Coronary artery (tissue), 2 donors: Measurements from ENCODE around the gene PCSK5.
"Not testable (repeated sequence)": the region's sequence is repeated elsewhere in the genome, so short reads cannot be mapped to it uniquely, and the experiment has no call there.

Experiments
- DNase-seq: peaks from one replicate; pipeline ENCODE4 v3.0.0-alpha.2; 2017; ENCODE audit warnings: low spot score
- H3K27ac ChIP-seq, 2 donors: fragments of 200-600 bp; sonication (generic); one replicate each; pipeline ENCODE4 v1.5.1; 2016 to 2019
- H3K4me3 ChIP-seq: fragments of 200-600 bp; sonication (generic); 2 replicates; pipeline ENCODE4 v1.5.1; 2016; ENCODE audit warnings: mild to moderate bottlenecking, moderate library complexity
- TF ChIP-seq, protein P1 (sequence below): fragments of 200-600 bp; sonication (generic); IDR thresholded peaks from one replicate; pipeline ENCODE4 v1.5.1; 2019; ENCODE audit warnings: antibody characterized with exemption

Gene PCSK5

GRCh38 chr9:75894566-75894965 is 4.1 kb downstream of the PCSK5 start:
- Histone ChIP-seq H3K4me3 (no peak overlapping the region), H3K27ac (no peak overlapping the region)
- TF ChIP-seq, protein P1, sequence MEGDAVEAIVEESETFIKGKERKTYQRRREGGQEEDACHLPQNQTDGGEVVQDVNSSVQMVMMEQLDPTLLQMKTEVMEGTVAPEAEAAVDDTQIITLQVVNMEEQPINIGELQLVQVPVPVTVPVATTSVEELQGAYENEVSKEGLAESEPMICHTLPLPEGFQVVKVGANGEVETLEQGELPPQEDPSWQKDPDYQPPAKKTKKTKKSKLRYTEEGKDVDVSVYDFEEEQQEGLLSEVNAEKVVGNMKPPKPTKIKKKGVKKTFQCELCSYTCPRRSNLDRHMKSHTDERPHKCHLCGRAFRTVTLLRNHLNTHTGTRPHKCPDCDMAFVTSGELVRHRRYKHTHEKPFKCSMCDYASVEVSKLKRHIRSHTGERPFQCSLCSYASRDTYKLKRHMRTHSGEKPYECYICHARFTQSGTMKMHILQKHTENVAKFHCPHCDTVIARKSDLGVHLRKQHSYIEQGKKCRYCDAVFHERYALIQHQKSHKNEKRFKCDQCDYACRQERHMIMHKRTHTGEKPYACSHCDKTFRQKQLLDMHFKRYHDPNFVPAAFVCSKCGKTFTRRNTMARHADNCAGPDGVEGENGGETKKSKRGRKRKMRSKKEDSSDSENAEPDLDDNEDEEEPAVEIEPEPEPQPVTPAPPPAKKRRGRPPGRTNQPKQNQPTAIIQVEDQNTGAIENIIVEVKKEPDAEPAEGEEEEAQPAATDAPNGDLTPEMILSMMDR, result no peak
- DNase-seq, result no peak

DNA sequence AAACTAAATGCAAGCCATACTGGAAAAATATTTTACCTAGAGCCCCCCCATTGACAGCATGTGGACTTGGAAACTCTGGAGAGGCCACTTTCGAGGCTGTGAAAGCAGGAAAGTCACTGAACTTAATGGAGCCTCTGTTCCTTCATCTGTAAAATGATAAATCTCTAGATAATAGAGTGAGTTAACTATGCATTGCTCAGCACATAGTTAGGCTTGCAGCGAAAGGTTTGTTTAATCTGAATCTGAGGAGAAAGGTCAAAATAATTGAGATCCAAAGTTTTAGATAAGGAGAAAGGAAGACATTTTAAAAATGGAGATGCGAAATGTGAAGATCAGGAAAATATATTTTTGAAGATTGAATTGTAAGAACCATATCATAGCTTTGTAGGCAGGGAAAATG is 4.6 kb downstream of the PCSK5 start:
- TF ChIP-seq, protein P1, result no peak
- Histone ChIP-seq H3K4me3 (no peak overlapping the region), H3K27ac (no peak overlapping the region)
- DNase-seq, result no peak

DNA sequence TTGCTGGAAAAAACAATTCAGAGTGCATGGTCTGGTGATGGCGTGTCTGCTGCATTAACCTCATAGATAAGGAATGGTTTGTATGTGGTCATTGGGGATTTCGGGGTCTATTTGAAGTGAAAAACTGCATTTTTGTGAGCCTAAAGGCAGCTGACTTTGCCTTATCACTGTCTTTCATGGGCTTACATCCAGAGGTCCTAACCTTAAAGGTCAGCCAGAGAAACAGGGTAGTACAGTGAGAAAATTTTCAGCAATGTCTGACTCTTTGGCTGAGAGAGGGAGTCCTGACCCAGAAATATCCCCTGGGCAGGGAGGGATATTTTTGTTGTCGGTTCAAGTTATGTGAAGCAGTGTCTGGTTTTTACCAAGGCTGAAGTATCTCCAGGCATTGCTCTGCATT is 5.7 kb downstream of the PCSK5 start:
- no peak overlapping the region for H3K4me3 ChIP-seq
- no peak for DNase-seq
- H3K27ac ChIP-seq, result no peak overlapping the region
- TF ChIP-seq, protein P1, result no peak

DNA sequence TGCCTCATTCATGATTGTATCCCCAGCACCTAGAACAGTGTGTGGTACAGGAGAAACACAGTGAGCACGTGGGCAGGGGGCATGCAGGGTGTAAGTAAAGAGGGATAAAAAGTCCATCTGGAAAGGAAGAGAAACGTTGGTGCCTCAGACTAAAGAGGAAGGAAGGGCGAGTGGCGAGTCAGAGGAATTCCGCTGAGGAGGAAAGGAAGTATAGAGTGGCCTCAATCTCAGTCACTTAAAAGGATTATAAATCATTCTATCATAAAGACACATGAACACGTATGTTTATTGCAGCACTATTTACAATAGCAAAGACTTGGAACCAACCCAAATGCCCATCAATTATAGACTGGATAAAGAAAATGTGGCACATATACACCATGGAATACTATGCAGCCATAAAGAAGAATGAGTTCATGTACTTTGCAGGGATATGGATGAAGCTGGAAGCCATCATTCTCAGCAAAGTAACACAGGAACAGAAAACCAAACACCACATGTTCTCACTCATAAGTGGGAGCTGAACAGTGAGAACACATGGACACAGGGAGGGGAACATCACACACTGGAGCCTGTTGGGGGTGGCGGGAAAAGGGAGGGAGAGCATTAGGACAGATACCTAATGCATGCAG is 10.5 kb downstream of the PCSK5 start:
- not testable (repeated sequence) for DNase-seq, H3K27ac ChIP-seq, H3K4me3 ChIP-seq

DNA sequence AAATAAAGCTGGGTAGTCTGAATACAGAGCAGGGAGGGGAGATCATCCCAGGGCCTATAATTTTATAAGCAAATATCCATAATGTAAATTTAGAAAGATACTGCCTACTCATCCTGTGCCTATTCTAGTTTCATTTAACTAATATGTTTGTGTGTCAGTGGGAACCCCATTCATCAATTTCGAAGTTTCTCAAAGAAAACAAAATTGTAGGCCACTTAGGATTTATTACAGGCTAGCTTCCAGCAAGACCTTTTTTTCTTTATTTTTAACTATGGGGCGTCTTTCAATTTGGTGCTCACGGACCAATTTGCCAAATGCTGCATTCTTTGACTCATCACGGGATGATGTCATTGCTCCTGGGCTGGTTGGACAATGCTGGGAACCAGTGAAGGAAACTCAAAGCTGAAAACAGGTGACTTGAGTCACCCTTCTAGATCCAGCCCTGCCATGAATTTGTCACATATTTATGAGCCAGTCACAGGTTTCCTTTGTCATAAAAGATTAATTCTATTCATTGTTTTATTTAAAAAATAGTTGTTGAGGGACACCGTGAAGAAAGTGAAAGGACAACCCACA is 13.4 kb downstream of the PCSK5 start:
- no peak overlapping the region for H3K27ac ChIP-seq
- H3K4me3 ChIP-seq, result no peak overlapping the region
- TF ChIP-seq, protein P1, result no peak
- DNase-seq, result no peak

- H3K4me3 ChIP-seq, result no peak overlapping the region
- H3K27ac ChIP-seq, result no peak overlapping the region
- no peak for DNase-seq
- TF ChIP-seq, protein P1, result no peak
Observed at GRCh38 chr9:75904364-75904763, 13.9 kb downstream of the PCSK5 start.

- no peak for DNase-seq
- TF ChIP-seq, protein P1, result no peak
- Histone ChIP-seq H3K4me3 (no peak overlapping the region), H3K27ac (no peak overlapping the region)
Observed at GRCh38 chr9:75906531-75906930, 16.1 kb downstream of the PCSK5 start.
